Erythroblast (primary cell): ENCODE data around the gene TXNIP.

ENCODE experiments used
- DNase-seq, 2 experiments: peaks; one replicate each; lab custom pipeline; 2025; lab: John Stamatoyannopoulos, UW
- GATA1 ChIP-seq: IDR thresholded peaks from 2 replicates; pipeline ENCODE4 v1.6.1; 2011; ENCODE audit warnings: low read depth, mild to moderate bottlenecking, control low read depth, low read length, moderate library complexity
- POLR2A ChIP-seq: IDR thresholded peaks from 2 replicates; pipeline ENCODE4 v1.6.1; 2011; ENCODE audit warnings: mild to moderate bottlenecking, low read length

TXNIP gene

DNA sequence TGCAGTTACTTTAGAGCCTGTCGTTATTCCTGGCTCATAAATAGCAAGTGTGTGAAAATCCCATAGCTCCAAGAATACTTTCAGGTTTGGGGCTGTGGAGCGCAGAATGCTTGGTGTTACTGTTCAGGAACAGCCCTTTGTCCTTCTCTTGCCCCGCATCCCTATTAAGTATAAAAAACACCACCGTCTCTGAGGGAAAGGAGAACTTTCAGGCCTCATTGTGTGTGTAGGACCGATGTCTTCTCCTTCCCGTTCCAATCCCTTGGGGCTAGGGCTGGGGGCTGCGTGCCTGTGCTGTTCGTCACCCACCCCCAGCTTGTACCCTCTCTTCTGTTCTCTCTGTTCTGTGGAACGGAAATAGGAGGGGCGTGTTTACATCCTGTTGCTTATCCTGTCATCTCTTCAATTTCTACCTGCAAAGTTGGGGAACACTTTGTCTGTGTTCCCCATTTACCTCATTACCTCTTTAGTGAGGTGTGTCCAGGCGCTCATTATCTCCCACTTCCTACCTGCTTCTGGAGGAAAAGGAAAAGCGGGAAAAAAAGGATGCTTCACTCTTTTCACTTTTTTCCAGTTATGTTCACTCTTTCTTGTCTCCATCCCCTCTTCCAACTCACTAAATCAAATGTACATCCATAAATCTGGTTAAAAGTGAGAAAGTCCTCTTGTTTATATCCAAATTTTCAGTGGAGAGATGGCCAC lies 788 bp upstream of the TXNIP start:
- peak; percentile 70 to 86 for DNase-seq

GRCh38 chr1:145995964-145996432 lies 381 bp downstream of the TXNIP start:
- DNase-seq, result peak; percentile 48 to 75
- TF ChIP-seq GATA1 (no peak), POLR2A (no peak)

More for the DNA sequence above, 788 bp upstream of the TXNIP start:
- no peak for TF ChIP-seq GATA1

DNA sequence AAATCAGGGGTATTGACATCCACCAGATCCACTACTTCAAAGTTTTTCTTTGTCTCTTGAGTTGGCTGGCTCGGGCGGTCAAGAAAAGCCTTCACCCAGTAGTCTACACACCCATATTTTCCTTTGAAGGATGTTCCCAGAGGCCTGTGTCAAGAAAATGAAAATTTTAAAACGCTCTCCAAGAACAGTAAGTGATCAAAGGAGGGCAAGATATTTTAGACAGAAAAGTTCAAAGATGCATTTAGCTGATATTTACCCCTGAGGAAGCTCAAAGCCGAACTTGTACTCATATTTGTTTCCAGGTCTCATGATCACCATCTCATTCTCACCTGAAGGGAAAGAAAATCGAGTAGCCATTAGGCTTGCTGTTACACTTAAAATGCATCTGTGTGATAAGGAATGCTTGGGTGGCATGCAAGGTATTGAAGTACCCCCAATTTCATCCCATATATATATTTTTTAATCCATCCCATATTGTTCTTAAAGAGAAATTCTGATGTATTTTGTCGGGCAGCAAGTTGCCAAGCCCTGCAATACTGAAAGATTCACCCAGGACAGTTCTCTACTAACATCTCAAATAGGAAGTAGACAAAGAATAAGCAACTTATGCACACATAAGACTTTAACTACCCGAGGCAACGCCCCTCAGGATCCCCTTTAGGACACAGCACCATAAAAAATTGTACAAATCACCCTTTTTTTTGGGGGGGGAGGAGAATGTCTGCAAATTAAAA lies 1.1 kb downstream of the TXNIP start:
- peak; percentile 36 to 66 for DNase-seq

GRCh38 chr1:145994391-145995120 lies 1.8 kb downstream of the TXNIP start:
- peak; percentile 53 to 75 for DNase-seq

More for the DNA sequence above, 1.1 kb downstream of the TXNIP start:
- TF ChIP-seq POLR2A, result no peak
- no peak for TF ChIP-seq GATA1

GRCh38 chr1:145993618-145994390 lies 2.6 kb downstream of the TXNIP start:
- TF ChIP-seq POLR2A (no peak), GATA1 (no peak)
- peak in 1 of 2 experiments; percentile 35 for DNase-seq

More at GRCh38 chr1:145994391-145995120, 1.8 kb downstream of the TXNIP start:
- no peak for TF ChIP-seq GATA1
- peak; percentile 67 for TF ChIP-seq POLR2A

- DNase-seq, result no peak
- TF ChIP-seq GATA1 (no peak), POLR2A (no peak)
Observed at GRCh38 chr1:145992958-145993617, 3.3 kb downstream of the TXNIP start.

DNA sequence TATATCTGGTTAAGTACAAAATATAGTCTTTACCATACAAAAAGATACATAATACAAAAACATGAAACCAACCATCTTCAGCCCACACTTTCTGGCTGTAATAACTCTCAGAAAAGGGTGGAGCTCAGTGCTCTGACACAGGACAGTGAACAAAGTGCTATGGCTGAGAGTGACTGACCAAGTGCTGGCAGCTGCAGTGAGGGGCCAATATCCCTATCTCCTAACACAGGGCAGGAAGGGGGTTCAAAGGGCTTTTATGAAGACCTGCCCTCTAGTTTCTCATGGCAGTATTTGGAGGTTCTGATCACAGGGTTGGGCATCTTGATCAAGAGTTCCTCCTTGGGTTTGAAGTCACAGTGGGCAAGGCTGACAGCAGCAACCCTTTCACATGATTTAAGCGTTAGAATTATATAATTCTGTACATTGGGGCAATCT lies 3.9 kb downstream of the TXNIP start:
- TF ChIP-seq GATA1, result no peak
- TF ChIP-seq POLR2A, result peak; percentile 23

DNA sequence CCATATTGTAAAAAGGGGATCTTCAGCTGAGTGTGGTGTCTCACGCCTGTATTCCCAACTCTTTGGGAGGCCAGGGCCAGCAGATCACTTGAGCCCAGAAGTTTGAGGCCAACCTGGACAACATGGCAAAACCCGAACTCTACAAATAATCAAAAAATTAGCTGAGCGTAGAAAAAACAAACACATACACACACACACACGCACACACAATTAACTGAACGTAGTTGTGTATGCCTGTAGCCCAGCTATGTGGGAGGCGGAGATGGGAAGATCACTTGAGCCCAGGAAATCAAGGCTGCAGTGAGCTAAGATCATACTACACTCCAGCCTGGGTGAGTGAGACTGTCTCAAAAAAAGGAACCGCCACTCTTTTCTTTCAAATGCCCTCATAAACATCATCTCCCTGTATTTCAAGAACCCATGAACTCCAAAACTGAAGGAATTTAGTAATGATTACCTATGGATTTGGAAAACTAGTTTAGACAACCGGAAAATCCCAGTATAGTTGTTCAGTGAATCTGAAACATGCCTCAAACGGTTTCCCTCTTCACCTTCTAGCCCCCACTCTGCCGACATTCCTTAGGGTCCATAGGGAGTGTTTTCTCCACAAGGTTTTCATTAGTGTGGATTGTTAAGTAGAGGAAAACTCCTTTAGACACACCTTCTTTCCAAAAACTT lies 4.5 kb downstream of the TXNIP start:
- TF ChIP-seq POLR2A (peak; percentile 82), GATA1 (no peak)
- no peak for DNase-seq

More for the DNA sequence above, 3.9 kb downstream of the TXNIP start:
- DNase-seq, result peak in 1 of 2 experiments; percentile 29

GRCh38 chr1:145990249-145990855 lies 6.0 kb downstream of the TXNIP start:
- TF ChIP-seq GATA1, result no peak
- no peak for TF ChIP-seq POLR2A
- DNase-seq, result peak; percentile 17 to 25

- DNase-seq, result no peak
- TF ChIP-seq POLR2A (no peak), GATA1 (no peak)
Observed at GRCh38 chr1:145988773-145989172, 7.6 kb downstream of the TXNIP start.

DNA sequence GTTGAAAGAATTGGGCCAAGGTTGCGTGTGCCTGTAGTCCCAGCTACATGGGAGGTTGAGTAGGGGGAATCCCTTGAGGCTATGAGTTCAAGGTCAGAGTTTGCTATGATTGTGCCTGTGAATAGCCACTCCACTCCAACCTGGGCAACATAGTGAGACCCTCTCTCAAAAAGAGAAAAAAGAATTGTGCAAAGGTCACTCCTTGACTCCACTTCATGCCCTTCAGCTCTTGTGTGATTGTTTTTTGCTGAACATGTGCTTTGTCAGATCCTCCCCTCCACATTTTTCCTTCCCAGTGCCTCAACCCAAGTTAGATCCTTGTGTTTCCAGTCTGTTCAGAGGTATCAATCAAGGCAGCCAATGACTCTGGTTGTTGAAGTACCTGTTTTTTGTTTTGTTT lies 8.5 kb downstream of the TXNIP start:
- DNase-seq, result no peak
- TF ChIP-seq POLR2A (no peak), GATA1 (no peak)

GRCh38 chr1:145986551-145986950 lies 9.8 kb downstream of the TXNIP start:
- no peak for DNase-seq
- TF ChIP-seq POLR2A (no peak), GATA1 (no peak)
